Renal cortical epithelial cell (primary cell): Measurements from ENCODE around the gene GSTM5. TPM values are rescaled to one million over a fixed set of nuclear protein-coding genes. Genes with fewer than 3 reads are reported as not detected.
"Not testable (repeated sequence)": the region's sequence is repeated elsewhere in the genome, so short reads cannot be mapped to it uniquely, and the experiment has no call there.

Experiments used
- DNase-seq: peaks from one replicate; pipeline ENCODE4 v3.0.0-alpha.2; 2011; ENCODE audit warnings: low read depth
- total RNA-seq: library from RNA; depleted of rRNA; stranded (reverse); fragments of >200 nt; gene quantifications from 2 replicates; pipeline ENCODE4 v1.2.3, GENCODE V29; 2014

GSTM5 gene
- not detected in 2 replicates for total RNA-seq

DNA sequence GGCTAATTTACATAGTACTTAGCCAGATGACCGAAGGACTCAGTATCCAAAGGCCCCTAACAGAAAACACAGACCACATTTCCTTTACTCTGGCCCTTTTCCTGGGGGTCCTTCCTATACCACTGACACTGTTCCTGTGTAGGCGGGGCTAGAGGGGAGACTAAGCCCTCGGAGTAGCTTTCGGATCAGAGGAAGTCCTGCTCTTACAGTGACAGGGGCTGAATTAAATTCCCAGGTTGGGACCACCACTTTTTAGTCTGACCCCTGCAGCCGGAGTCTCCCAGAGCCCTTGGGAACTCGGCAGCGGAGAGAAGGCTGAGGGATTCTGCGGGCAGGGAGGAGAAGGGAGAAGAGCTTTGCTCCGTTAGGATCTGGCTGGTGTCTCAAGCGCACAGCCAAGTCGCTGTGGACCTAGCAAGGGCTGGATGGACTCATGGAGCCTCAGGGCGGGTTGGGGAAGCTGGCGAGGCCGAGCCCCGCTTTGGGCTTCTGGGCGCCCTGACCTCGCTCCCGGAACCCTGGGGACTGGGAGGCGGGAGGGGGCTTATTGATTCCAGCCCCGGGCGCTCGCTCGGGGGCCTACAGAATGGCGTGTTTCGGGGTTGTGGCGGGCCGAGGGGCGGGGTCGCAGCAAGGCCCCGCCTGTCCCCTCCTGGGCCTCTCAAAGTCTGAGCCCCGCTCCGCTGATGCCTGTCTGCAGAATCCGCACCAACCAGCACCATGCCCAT is at the start of gene GSTM5:
Gene GSTM5, plus strand, starts transcription at position 659 of the 728 bp plus-strand sequence. Its CDS starts 62 bp downstream, at position 721.
- not testable (repeated sequence) for DNase-seq

DNA sequence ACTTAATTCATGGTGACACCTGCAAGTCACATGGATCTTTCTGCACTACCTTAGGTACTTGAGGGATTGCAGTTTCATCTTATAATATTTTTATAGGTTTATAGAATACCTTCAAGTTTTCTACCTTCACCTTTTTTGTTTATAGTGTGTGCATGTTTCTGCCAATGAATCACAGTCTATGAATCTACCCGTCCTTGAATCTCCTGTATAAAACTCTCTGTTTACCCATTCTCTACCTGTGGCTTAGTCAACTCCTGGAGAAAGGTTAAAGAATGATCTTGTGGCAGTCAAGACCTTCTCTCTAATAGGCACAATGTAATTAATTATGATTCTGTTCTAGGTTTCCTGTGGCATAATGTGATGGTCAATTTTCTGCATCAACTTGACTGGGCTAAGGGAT is 47.4 kb upstream of the GSTM5 start:
- DNase-seq = no peak

GRCh38 chr1:109667452-109668122 is 44.5 kb upstream of the GSTM5 start, which contains the start of gene GSTM2:
TSS of gene GSTM2 (plus strand) at chr1:109668057. CDS start at chr1:109668116, 59 bp downstream.
- peak; percentile 62 for DNase-seq

DNA sequence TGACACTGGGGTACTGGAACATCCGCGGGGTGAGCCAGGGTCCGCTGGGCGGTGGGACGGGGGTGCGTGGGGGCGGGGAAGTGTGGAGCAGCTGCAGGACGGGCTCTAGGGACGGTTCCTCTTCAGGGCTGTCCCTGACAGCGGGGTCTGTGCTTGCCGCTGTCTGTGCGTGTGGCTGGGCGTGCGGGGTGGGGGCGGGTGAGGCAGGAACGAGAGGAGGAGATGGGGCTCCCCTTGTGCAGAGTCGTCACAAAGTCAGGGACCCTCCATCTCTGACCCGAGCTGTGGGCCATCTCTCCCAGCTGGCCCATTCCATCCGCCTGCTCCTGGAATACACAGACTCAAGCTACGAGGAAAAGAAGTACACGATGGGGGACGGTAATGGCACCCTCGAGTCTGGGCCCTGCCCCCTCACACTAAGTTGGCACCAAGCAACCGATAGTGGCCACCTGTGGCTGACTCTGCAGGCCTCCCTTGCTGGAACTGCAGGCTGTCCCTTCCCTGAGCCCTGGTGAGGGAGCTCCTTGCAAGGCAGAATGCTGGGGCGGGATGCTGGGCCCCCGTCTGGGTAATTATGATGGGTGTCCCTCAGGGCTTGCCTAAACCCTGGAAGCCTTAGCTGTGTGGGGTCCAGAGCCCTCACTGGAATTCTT is 43.8 kb upstream of the GSTM5 start:
- no peak for DNase-seq

DNA sequence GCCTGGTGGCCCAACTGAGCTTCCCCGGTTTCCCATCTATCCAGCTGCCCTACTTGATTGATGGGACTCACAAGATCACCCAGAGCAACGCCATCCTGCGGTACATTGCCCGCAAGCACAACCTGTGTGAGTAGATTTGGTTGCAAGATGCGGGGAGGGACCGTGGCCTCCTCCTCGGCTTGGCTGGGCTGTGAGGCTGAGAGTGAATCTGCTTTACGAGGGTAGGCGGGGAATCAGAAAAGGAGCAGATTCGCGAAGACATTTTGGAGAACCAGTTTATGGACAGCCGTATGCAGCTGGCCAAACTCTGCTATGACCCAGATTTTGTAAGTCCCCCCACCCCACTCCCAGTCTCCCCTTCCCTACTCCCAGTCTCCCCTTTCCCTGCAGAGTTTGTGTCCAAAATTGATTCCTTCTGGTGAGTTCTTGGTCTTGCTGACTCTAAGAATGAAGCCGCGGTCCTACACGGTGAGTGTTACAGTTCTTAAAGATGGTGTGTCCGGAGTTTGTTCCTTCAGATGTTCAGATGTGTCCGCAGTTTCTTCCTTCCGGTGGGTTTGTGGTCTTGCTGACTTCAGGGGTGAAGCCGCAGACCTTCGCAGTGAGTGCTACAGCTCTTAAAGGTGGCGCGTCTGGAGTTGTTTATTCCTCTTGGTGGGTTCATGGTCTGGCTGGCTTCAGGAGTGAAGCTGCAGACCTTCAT is 42.7 kb upstream of the GSTM5 start:
- no peak for DNase-seq

DNA sequence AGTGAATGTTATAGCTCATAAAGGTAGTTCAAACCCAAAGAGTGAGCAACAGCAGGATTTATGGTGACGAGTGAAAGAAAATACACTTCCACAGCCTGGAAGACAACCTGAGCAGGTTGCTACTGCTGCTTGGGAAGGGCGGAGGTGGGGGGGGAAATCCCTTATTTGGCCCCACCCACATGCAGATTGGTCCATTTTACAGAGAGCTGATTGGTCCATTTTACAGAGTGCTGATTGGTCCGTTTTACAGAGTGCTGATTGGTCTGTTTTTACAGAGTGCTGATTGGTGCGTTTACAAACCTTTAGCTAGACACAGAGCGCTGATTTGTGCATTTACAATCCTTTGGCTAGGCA is 42.1 kb upstream of the GSTM5 start:
- DNase-seq = not testable (repeated sequence)

DNA sequence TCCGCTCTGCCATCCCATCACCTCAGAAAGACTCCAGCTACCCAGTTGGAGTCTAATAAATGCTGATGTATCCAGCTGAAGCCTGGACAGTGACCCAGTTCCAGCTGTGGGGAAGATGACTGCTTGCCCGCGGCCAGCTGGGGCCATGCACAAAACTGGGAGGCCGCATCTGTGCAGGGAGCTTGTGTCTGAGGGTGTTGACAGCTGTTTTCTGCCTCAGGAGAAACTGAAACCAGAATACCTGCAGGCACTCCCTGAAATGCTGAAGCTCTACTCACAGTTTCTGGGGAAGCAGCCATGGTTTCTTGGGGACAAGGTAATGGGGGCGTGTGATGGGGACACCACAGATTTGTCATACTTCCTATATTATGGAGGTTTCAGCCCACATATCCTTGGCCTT is 41.0 kb upstream of the GSTM5 start:
- no peak for DNase-seq

GRCh38 chr1:109673861-109674260 is 38.2 kb upstream of the GSTM5 start:
- not testable (repeated sequence) for DNase-seq

DNA sequence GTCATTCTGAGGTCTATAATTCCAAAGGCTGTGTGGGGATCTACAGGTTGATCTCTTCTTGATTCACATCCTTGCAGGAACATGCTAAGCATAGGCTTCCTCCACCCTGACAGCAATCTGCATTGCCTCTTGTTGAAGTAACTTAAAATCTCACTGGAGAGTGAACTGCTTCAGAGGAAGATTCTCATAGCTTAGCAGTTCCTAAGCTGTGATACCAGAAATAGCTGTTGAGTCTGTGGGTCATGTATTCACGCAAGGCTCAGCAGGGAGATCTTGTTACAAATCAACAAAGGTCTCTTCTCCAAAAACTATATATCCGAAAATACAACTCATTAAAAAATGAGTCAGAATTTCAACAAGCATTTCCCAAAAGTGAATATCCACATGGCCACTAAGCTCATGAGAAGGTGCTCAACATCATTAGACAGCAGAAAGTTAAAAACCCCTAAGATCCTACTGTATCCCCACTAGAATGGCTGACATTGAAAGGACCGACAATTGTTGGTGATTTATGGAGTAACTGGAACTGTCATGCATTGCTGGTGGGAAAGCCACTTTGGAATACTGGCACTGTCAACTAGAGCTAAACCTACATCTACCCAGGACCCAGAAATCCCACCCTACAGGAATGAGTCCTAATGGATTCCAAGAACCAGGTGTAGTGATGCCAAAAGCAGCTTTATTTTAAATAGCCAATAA is 35.2 kb upstream of the GSTM5 start:
- DNase-seq = not testable (repeated sequence)

GRCh38 chr1:109677459-109677858 is 34.6 kb upstream of the GSTM5 start:
- DNase-seq = no peak

- DNase-seq = not testable (repeated sequence)
Observed at GRCh38 chr1:109678637-109679036, 33.4 kb upstream of the GSTM5 start.

GRCh38 chr1:109684777-109685176 is 27.3 kb upstream of the GSTM5 start:
- not testable (repeated sequence) for DNase-seq

DNA sequence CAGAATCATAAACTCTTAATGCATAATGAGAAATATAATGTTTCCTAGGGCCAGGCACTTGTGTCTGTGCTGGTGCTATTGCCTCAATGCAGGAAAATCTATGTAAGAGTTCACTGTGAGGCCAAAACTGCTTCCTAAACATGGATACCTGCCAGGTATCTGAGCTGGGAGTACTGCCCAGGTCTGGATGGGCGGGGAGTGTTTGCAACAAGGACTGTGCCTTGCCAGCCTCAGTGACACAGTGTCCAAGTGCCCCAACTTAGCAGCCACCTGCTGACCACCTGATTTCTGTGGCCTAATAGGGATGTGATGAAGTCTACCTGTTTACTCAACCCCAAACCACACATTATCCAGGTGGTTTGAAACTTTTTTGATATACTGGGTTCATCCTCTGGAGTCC is 26.7 kb upstream of the GSTM5 start:
- DNase-seq = not testable (repeated sequence)

- DNase-seq = not testable (repeated sequence)
Observed at GRCh38 chr1:109685890-109686289, 26.2 kb upstream of the GSTM5 start.

DNA sequence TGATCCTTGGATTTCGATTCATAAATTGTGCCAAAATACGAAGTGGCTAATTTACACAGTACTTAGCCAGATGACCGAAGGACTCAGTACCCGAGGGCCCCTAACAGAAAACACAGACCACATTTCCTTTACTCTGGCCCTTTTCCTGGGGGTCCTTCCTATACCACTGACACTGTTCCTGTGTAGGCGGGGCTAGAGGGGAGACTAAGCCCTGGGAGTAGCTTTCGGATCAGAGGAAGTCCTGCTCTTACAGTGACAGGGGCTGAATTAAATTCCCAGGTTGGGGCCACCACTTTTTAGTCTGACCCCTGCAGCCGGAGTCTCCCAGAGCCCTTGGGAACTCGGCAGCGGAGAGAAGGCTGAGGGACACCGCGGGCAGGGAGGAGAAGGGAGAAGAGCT is 24.9 kb upstream of the GSTM5 start:
- not testable (repeated sequence) for DNase-seq

GRCh38 chr1:109687641-109688499 is 24.2 kb upstream of the GSTM5 start, which contains the start of gene GSTM1:
TSS of gene GSTM1 (plus strand) at chr1:109687817. CDS start at chr1:109687874, 57 bp downstream.
- no peak for DNase-seq

DNA sequence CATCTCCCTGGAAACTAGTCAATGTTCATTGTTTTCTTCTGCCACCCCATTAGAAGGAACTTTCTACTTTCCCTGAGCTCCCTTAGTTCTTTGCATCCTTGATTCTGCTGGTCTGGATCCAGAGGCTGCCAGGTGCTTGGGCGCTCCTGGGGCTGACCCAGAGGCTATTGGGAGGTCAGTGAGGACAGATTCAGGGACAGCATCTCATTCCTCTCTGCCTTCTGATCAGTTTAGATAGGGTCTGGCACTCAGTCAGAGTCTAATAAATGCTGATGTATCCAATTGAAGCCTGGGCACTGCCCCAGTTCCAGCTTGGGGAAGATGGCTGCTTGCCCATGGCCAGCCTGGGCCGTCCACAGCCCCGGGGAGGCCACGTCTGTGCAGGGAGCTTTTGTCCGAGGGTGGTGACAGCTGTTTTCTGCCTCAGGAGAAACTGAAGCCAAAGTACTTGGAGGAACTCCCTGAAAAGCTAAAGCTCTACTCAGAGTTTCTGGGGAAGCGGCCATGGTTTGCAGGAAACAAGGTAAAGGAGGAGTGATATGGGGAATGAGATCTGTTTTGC is 22.1 kb upstream of the GSTM5 start:
- no peak for DNase-seq

- no peak for DNase-seq
Observed at GRCh38 chr1:109691759-109692158, 20.3 kb upstream of the GSTM5 start.

DNA sequence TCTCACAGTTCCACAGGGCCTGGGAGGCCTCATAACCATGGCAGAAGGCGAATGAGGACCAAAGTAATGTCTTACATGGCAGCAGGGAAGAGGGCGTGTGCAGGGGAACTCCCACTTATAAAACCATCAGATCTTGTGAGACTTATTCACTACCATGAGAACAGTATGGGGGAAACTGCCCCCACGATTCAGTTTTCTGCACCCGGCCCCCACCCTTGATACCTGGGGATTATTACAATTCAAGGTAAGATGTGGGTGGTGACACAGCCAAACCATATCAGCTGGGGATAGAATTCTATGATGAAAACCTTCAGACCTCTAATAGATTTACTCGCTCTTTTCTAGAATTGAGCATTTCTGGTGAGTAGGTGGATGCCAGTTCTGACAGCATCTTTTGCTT is 17.7 kb upstream of the GSTM5 start:
- not testable (repeated sequence) for DNase-seq

- DNase-seq = not testable (repeated sequence)
Observed at GRCh38 chr1:109695138-109695537, 16.9 kb upstream of the GSTM5 start.
